Umbilical cord (tissue), 2 donors: ENCODE data around the gene ZNF366. TPM values are rescaled to one million over a fixed set of nuclear protein-coding genes. Genes with fewer than 3 reads are reported as not detected.

Source experiments
- DNase-seq: peaks from one replicate; pipeline ENCODE4 v3.0.0-alpha.2; 2015; ENCODE audit warnings: low spot score
- total RNA-seq: library from RNA; depleted of rRNA; stranded (reverse); fragments of >200 nt; gene quantifications from one replicate; pipeline ENCODE4 v1.2.3, GENCODE V29; 2014; ENCODE audit warnings: low replicate concordance; ENCODE audit not compliant: insufficient read depth

The ZNF366 gene
- total RNA-seq, 1 donor from 2014 or later: 0.96 TPM

- no peak for DNase-seq
Observed at GRCh38 chr5:72494623-72495124, 12.5 kb downstream of the ZNF366 start.

- DNase-seq: no peak
Observed at GRCh38 chr5:72489536-72489935, 17.7 kb downstream of the ZNF366 start.

GRCh38 chr5:72488756-72489155, 18.5 kb downstream of the ZNF366 start:
- DNase-seq: no peak

GRCh38 chr5:72487177-72487576, 20.0 kb downstream of the ZNF366 start:
- no peak for DNase-seq

- no peak for DNase-seq
Observed at GRCh38 chr5:72486371-72486770, 20.8 kb downstream of the ZNF366 start.

GRCh38 chr5:72485430-72485974, 21.7 kb downstream of the ZNF366 start:
- DNase-seq: peak; percentile 18

GRCh38 chr5:72482046-72482445, 25.2 kb downstream of the ZNF366 start:
- no peak for DNase-seq

- no peak for DNase-seq
Observed at GRCh38 chr5:72480841-72481240, 26.4 kb downstream of the ZNF366 start.

GRCh38 chr5:72479921-72480320, 27.3 kb downstream of the ZNF366 start:
- DNase-seq: no peak

- DNase-seq: no peak
Observed at GRCh38 chr5:72478684-72479083, 28.5 kb downstream of the ZNF366 start.

- DNase-seq: no peak
Observed at GRCh38 chr5:72478276-72478675, 28.9 kb downstream of the ZNF366 start.

- DNase-seq: no peak
Observed at GRCh38 chr5:72477644-72478043, 29.6 kb downstream of the ZNF366 start.

- no peak for DNase-seq
Observed at GRCh38 chr5:72477176-72477575, 30.0 kb downstream of the ZNF366 start.

- no peak for DNase-seq
Observed at GRCh38 chr5:72476721-72477120, 30.5 kb downstream of the ZNF366 start.

- DNase-seq: no peak
Observed at GRCh38 chr5:72476275-72476674, 30.9 kb downstream of the ZNF366 start.

- DNase-seq: no peak
Observed at GRCh38 chr5:72474516-72474915, 32.7 kb downstream of the ZNF366 start.

GRCh38 chr5:72474046-72474500, 33.1 kb downstream of the ZNF366 start:
- no peak for DNase-seq

- no peak for DNase-seq
Observed at GRCh38 chr5:72472666-72473422, 34.4 kb downstream of the ZNF366 start.

GRCh38 chr5:72472031-72472430, 35.2 kb downstream of the ZNF366 start:
- DNase-seq: no peak

- DNase-seq: no peak
Observed at GRCh38 chr5:72470826-72471225, 36.4 kb downstream of the ZNF366 start.

GRCh38 chr5:72468606-72469005, 38.6 kb downstream of the ZNF366 start:
- DNase-seq: no peak

- DNase-seq: no peak
Observed at GRCh38 chr5:72468024-72468423, 39.2 kb downstream of the ZNF366 start.

- DNase-seq: no peak
Observed at GRCh38 chr5:72467461-72467860, 39.7 kb downstream of the ZNF366 start.
